ENCODE results near the gene PPP3R1.

- TF ChIP-seq ZNF8 (CRISPR knock-in tag; IDR thresholded peaks at IDR 0.05) (no peak), ESRRG (CRISPR knock-in tag; IDR thresholded peaks at IDR 0.05) (no peak), CSDC2 (CRISPR knock-in tag; IDR thresholded peaks at IDR 0.05) (no peak), TSHZ2 (CRISPR knock-in tag; IDR thresholded peaks at IDR 0.05) (no peak), ZNF565 (CRISPR knock-in tag; conservative IDR thresholded peaks at IDR 0.05; ENCODE audit: low read depth) (no peak), CREB5 (CRISPR knock-in tag; IDR thresholded peaks at IDR 0.05; ENCODE audit: low read depth) (no peak), ZFP3 (CRISPR knock-in tag; IDR thresholded peaks at IDR 0.05) (no peak), ZFP30 (CRISPR knock-in tag; IDR thresholded peaks at IDR 0.05) (no peak), PATZ1 (CRISPR knock-in tag; IDR thresholded peaks at IDR 0.05; ENCODE audit: borderline replicate concordance) (no peak), BACH2 (CRISPR knock-in tag; IDR thresholded peaks at IDR 0.05; ENCODE audit: borderline replicate concordance) (no peak), ISL1 (CRISPR knock-in tag; IDR thresholded peaks at IDR 0.05) (no peak), POU6F1 (CRISPR knock-in tag; IDR thresholded peaks at IDR 0.05; ENCODE audit: borderline replicate concordance, low read depth) (no peak), CSRNP3 (CRISPR knock-in tag; IDR thresholded peaks at IDR 0.05) (no peak)
Observed at GRCh38 chr2:68250652-68251186, 1.6 kb downstream of the PPP3R1 start.

Measured in SK-N-SH treated with all-trans-retinoic acid at 6 μM for 48 hours (cell line).